CD4-positive, alpha-beta T cell (primary cell): Measurements from ENCODE around the gene MTERF1. TPM values are rescaled to one million over a fixed set of nuclear protein-coding genes. Genes with fewer than 3 reads are reported as not detected.
"Not testable (repeated sequence)": the region's sequence is repeated elsewhere in the genome, so short reads cannot be mapped to it uniquely, and the experiment has no call there.

Experiments
- ATAC-seq: fragments of 200-7000 bp; cut with Tn5 transposase; one replicate; pipeline ENCODE4 v1.10.0; 2022; ENCODE audit warnings: mild to moderate bottlenecking; ENCODE audit not compliant: poor library complexity
- CTCF ChIA-PET: fragments of 350-600 bp; sonication (Branson Sonifier 250); formaldehyde crosslinking; loops from one replicate; lab custom pipeline; 2021; ENCODE audit warnings: antibody characterized with exemption, inconsistent platforms; lab: Charles Lee
- POLR2A ChIA-PET: fragments of 350-600 bp; sonication (Branson Sonifier 250); formaldehyde crosslinking; loops from one replicate; lab custom pipeline; 2021; ENCODE audit warnings: antibody characterized with exemption, inconsistent platforms; lab: Charles Lee
- DNase-seq, 14 experiments: peaks; one replicate each; pipeline ENCODE4 v3.0.0-alpha.2; 2013 to 2020; ENCODE audit warnings: mixed read lengths in 2 of 14
- H3K27ac ChIP-seq, 2 donors: one replicate each; pipeline versions ENCODE4 v1.5.1 to v1.7.0; 2013; ENCODE audit warnings: low read length in 2 of 2, low read depth in 1 of 2, mild to moderate bottlenecking in 1 of 2
- H3K27me3 ChIP-seq, 2 experiments: 1 replicate in 1 of 2; 2 replicates in 1 of 2; pipeline versions ENCODE4 v1.6.1 to v1.7.0; 2013; ENCODE audit warnings: low read length in 2 of 2, control low read depth in 1 of 2, mild to moderate bottlenecking in 1 of 2, moderate library complexity in 1 of 2; ENCODE audit not compliant: insufficient read depth in 2 of 2, control insufficient read depth in 1 of 2
- H3K36me3 ChIP-seq: one replicate; pipeline ENCODE4 v1.6.1; 2013; ENCODE audit warnings: low read length, control low read depth; ENCODE audit not compliant: insufficient read depth
- H3K4me1 ChIP-seq: one replicate; pipeline ENCODE4 v1.6.1; 2013; ENCODE audit warnings: low read length, control low read depth; ENCODE audit not compliant: insufficient read depth
- H3K4me3 ChIP-seq: one replicate; pipeline ENCODE4 v1.5.1; 2013; ENCODE audit warnings: mild to moderate bottlenecking, low read length, moderate library complexity
- H3K9me3 ChIP-seq, 2 experiments: 1 replicate in 1 of 2; 2 replicates in 1 of 2; pipeline versions ENCODE4 v1.6.1 to v1.7.0; 2013; ENCODE audit warnings: low read length in 2 of 2, mild to moderate bottlenecking in 2 of 2, control low read depth in 1 of 2, moderate library complexity in 1 of 2; ENCODE audit not compliant: control insufficient read depth in 1 of 2, insufficient read depth in 1 of 2
- H3K27ac Mint-ChIP-seq: one replicate; pipeline ENCODE4 v1.8.0; 2020; ENCODE audit warnings: mixed read lengths
- H3K27me3 Mint-ChIP-seq: one replicate; pipeline ENCODE4 v1.8.0; 2021; ENCODE audit warnings: mixed read lengths
- H3K36me3 Mint-ChIP-seq: one replicate; pipeline ENCODE4 v1.8.0; 2021; ENCODE audit warnings: low read depth, mixed read lengths
- H3K4me1 Mint-ChIP-seq: one replicate; pipeline ENCODE4 v1.8.0; 2021; ENCODE audit warnings: low read depth, mixed read lengths
- H3K4me3 Mint-ChIP-seq: one replicate; pipeline ENCODE4 v1.8.0; 2020; ENCODE audit warnings: mild to moderate bottlenecking, mixed read lengths
- H3K9me3 Mint-ChIP-seq: one replicate; pipeline ENCODE4 v1.8.0; 2020; ENCODE audit warnings: mixed read lengths
- intact Hi-C, 2 experiments: fragments of 100-400 bp; cut with DNase I in 1 of 2; cut with micrococcal nuclease in 1 of 2; formaldehyde crosslinking; loops; one replicate each; pipeline versions ENCODE4 v1.15.1 to v1.9.0; 2023 to 2025; cut with DNase I, micrococcal nuclease
- total RNA-seq, 174 experiments: library from RNA in 2 of 174; stranded (reverse) in 2 of 174; gene quantifications; one replicate each; pipeline ENCODE4 v1.2.3 and lab custom pipeline; 2021 to 2026
- TF ChIP-seq, protein P1 (sequence below): fragments of 200-600 bp; IDR thresholded peaks from one replicate; pipeline ENCODE4 v1.8.0; 2022; ENCODE audit warnings: antibody characterized with exemption, mild to moderate bottlenecking

The MTERF1 gene
- total RNA-seq, 2 experiments from 2014 or later: 11.0 to 11.9 TPM

DNA sequence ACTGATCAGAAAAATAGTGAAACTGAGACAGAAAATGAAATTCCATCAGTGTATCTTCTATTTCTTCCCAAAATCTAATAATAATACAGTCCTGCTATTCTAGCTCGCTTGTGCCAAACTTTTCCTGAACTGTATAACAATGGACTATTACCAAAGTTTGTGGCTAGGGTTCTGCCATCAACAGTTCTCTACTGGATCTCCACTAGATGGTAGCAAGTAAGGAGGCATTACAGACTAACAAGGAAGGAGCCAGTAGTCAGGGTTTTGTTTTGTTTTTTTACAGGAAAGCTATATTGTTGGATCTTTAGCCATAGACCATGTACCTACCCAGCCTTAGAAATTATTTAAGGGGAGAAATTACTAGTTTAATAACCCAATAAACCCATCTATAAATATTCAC is 10.8 kb downstream of the MTERF1 start:
- intact Hi-C loops: loop anchor here in 1 of 2 experiments (10.0 kb wide), 1 partner anchor 1365 kb away; the partner anchor contains the start of gene VPS50
- ATAC-seq (no peak), DNase-seq (no peak)
- H3K4me3 Mint-ChIP-seq: no peak overlapping the region
- H3K4me3 ChIP-seq: no peak overlapping the region
- TF ChIP-seq, protein P1, sequence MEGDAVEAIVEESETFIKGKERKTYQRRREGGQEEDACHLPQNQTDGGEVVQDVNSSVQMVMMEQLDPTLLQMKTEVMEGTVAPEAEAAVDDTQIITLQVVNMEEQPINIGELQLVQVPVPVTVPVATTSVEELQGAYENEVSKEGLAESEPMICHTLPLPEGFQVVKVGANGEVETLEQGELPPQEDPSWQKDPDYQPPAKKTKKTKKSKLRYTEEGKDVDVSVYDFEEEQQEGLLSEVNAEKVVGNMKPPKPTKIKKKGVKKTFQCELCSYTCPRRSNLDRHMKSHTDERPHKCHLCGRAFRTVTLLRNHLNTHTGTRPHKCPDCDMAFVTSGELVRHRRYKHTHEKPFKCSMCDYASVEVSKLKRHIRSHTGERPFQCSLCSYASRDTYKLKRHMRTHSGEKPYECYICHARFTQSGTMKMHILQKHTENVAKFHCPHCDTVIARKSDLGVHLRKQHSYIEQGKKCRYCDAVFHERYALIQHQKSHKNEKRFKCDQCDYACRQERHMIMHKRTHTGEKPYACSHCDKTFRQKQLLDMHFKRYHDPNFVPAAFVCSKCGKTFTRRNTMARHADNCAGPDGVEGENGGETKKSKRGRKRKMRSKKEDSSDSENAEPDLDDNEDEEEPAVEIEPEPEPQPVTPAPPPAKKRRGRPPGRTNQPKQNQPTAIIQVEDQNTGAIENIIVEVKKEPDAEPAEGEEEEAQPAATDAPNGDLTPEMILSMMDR: no peak
- no peaks in the 10 kb centered on the region for H3K27me3 Mint-ChIP-seq
- H3K9me3 Mint-ChIP-seq: no peaks in the 10 kb centered on the region
- no peaks in the 10 kb centered on the region for H3K4me1 ChIP-seq
- H3K27ac ChIP-seq: no peak overlapping the region
- H3K27ac Mint-ChIP-seq: no peak overlapping the region
- H3K9me3 ChIP-seq: no peaks in the 10 kb centered on the region
- peaks cover 26% of the 10 kb centered on the region for H3K4me1 Mint-ChIP-seq
- ChIA-PET CTCF (interaction anchor here (1.4 kb wide), 1 partner anchor 11 kb away, joined by 7 read pairs; the partner anchor contains the start of gene MTERF1), POLR2A (no interaction called here)
- H3K36me3 ChIP-seq: peaks cover 7% of the 10 kb centered on the region
- H3K27me3 ChIP-seq: no peaks in the 10 kb centered on the region
- peaks cover 34% of the 10 kb centered on the region for H3K36me3 Mint-ChIP-seq

DNA sequence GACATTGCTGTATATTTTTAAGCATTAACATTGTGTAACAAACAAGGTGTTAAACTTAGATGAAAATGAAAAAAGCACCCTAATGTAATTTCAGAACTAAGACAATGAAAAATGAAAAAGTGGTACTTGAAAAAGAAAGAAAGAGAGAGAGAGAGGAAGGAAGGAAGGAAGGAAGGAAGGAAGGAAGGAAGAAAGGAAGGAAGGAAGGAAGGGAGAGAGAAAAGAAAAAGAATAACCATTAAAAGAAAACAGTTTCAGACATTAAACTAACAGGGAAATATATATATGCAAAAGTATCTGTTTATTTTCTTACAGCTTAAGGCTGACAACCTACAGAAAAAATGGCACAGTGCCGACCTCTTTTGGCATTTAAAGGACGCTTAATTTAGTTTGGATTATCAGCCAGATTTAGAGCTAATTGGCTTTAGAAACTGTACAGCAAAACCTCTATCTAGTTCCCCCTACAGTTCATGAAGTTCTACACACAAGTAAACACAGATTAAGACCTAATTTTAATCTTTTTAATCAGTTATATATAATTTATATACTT is 13.8 kb downstream of the MTERF1 start:
- ChIA-PET CTCF (interaction anchor here (0.6 to 0.8 kb wide), 3 partner anchors 9 to 107 kb away, joined by 3 read pairs; no protein-coding TSS in a partner anchor), POLR2A (no interaction called here)
- intact Hi-C loops: no loop called here
- H3K36me3 ChIP-seq: no peaks in the 10 kb centered on the region
- Mint-ChIP-seq H3K9me3 (no peaks in the 10 kb centered on the region), H3K4me1 (peaks cover 18% of the 10 kb centered on the region), H3K4me3 (no peak overlapping the region), H3K27me3 (no peaks in the 10 kb centered on the region), H3K27ac (no peak overlapping the region), H3K36me3 (peaks cover 22% of the 10 kb centered on the region)
- TF ChIP-seq, protein P1: no peak
- no peak overlapping the region for H3K4me3 ChIP-seq
- no peak for ATAC-seq
- H3K27me3 ChIP-seq: no peaks in the 10 kb centered on the region
- DNase-seq: no peak
- no peaks in the 10 kb centered on the region for H3K9me3 ChIP-seq
- H3K4me1 ChIP-seq: no peaks in the 10 kb centered on the region
- H3K27ac ChIP-seq: no peak overlapping the region

DNA sequence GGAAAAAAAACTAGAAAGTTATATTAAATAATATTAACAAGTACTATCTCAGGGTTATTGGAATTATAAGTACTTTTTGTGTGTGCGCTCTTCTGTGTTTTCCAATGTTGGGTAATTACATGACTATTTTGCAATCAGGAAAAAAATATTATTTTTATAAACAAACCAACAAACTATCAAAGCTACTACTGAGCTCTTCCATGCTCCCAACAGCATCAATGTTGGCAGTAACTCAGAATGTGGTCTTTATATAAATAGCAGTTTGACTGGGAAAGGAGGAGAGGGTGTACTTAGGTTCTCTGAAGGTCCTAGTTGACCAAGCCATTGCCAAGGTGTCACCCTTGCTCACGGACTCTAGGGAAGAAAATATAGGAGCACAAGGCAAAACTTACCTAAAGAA is 15.0 kb downstream of the MTERF1 start:
- POLR2A ChIA-PET: no interaction called here
- Histone ChIP-seq H3K9me3 (no peaks in the 10 kb centered on the region), H3K4me1 (no peaks in the 10 kb centered on the region), H3K27me3 (no peaks in the 10 kb centered on the region), H3K27ac (no peak overlapping the region), H3K36me3 (no peaks in the 10 kb centered on the region), H3K4me3 (no peak overlapping the region)
- TF ChIP-seq, protein P1: no peak
- H3K27ac Mint-ChIP-seq: no peak overlapping the region
- no peak overlapping the region for H3K4me3 Mint-ChIP-seq
- H3K9me3 Mint-ChIP-seq: no peaks in the 10 kb centered on the region
- no peak for DNase-seq
- peaks cover 12% of the 10 kb centered on the region for H3K4me1 Mint-ChIP-seq
- ATAC-seq: no peak
- no peaks in the 10 kb centered on the region for H3K27me3 Mint-ChIP-seq
- intact Hi-C loops: no loop called here
- CTCF ChIA-PET: no interaction called here
- H3K36me3 Mint-ChIP-seq: peaks cover 14% of the 10 kb centered on the region

DNA sequence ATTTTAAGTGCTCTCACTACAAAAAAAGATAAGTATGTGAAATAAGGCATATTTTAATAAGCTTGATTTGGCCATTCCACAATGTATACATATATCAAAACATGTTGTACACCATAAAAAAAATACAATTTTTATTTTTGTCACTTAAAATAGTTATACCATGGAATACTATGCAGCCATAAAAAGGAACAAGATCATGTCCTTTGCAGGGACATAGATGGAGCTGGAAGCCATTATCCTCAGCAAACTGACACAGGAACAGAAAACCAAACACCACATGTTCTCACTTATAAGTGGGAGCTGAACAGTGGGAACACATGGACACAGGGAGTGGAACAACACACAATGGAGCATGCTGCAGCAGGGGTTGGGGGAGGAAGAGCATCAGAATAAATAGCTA is 15.9 kb downstream of the MTERF1 start:
- H3K36me3 ChIP-seq, H3K27ac ChIP-seq, H3K27ac Mint-ChIP-seq, ATAC-seq, intact Hi-C loops, H3K9me3 ChIP-seq, DNase-seq, H3K27me3 ChIP-seq, H3K4me3 ChIP-seq, CTCF ChIA-PET, H3K27me3 Mint-ChIP-seq, H3K4me3 Mint-ChIP-seq, H3K9me3 Mint-ChIP-seq, H3K4me1 ChIP-seq: not testable (repeated sequence)
- Mint-ChIP-seq H3K4me1 (peaks cover 12% of the 10 kb centered on the region), H3K36me3 (peaks cover 14% of the 10 kb centered on the region)
- POLR2A ChIA-PET: interaction anchor here (0.7 kb wide), 1 partner anchor 1394 kb away, joined by 4 read pairs; no protein-coding TSS in a partner anchor
